Panc1 (cell line): ENCODE results near the gene TGIF1. TPM values are rescaled to one million over a fixed set of nuclear protein-coding genes. Genes with fewer than 3 reads are reported as not detected.

ENCODE experiments used
- ATAC-seq: fragments of 200-7000 bp; cut with Tn5 transposase; 2 replicates; pipeline ENCODE4 v1.9.1; 2020; ENCODE audit warnings: mild to moderate bottlenecking, moderate library complexity
- BruUV-seq: library from RNA; stranded (reverse); fragments of 400-500 nt; replicated peaks from 2 replicates; lab custom pipeline; 2021; lab: Mats Ljungman, UMichigan
- CTCF ChIA-PET: fragments of 300-600 bp; sonication (Branson Sonifier 250); formaldehyde crosslinking; loops from one replicate; lab custom pipeline; 2022; ENCODE audit warnings: antibody characterized with exemption; lab: Charles Lee
- POLR2A ChIA-PET: fragments of 300-600 bp; sonication (Branson Sonifier 250); formaldehyde crosslinking; loops from one replicate; lab custom pipeline; 2022; ENCODE audit warnings: antibody characterized with exemption; lab: Charles Lee
- DNase-seq: peaks from one replicate; pipeline ENCODE4 v3.0.0-alpha.2; 2010; ENCODE audit warnings: low read depth, low spot score
- H3K27ac ChIP-seq: 2 replicates; pipeline ENCODE4 v1.5.1; 2011; ENCODE audit warnings: mild to moderate bottlenecking, low read length, inconsistent platforms
- H3K27me3 ChIP-seq: fragments of 200-500 bp; sonication (Bioruptor generic); 2 replicates; pipeline ENCODE4 v1.6.0; 2014; ENCODE audit warnings: low read length, inconsistent platforms; ENCODE audit not compliant: control insufficient read depth, insufficient read depth
- H3K36me3 ChIP-seq: fragments of 200-500 bp; sonication (Bioruptor generic); 2 replicates; pipeline ENCODE4 v1.5.1; 2014; ENCODE audit warnings: inconsistent platforms, mild to moderate bottlenecking, low read length, moderate library complexity; ENCODE audit not compliant: control insufficient read depth, insufficient read depth
- H3K4me1 ChIP-seq: 2 replicates; pipeline ENCODE4 v1.5.1; 2011; ENCODE audit warnings: inconsistent platforms, mild to moderate bottlenecking, low read length, moderate library complexity; ENCODE audit not compliant: control insufficient read depth, insufficient read depth
- H3K4me3 ChIP-seq, 2 experiments: 2 replicates each; pipeline ENCODE4 v1.5.1; 2011 to 2012; ENCODE audit warnings: low read depth in 2 of 2, low read length in 2 of 2, mild to moderate bottlenecking in 2 of 2, inconsistent platforms in 1 of 2, moderate library complexity in 1 of 2
- H3K9me3 ChIP-seq: fragments of 200-500 bp; sonication (Bioruptor generic); 2 replicates; pipeline ENCODE4 v1.5.1; 2014; ENCODE audit warnings: low read depth, mild to moderate bottlenecking, inconsistent platforms, low read length, moderate library complexity; ENCODE audit not compliant: control insufficient read depth, insufficient read depth
- POLR2AphosphoS5 ChIP-seq: IDR thresholded peaks from 2 replicates; pipeline ENCODE4 v1.6.1; 2012; ENCODE audit warnings: mild to moderate bottlenecking, low read depth, low read length, moderate library complexity
- SIN3A ChIP-seq: IDR thresholded peaks from 2 replicates; pipeline ENCODE4 v1.6.1; 2012; ENCODE audit warnings: low read depth, mild to moderate bottlenecking, low read length, moderate library complexity, borderline replicate concordance; ENCODE audit not compliant: insufficient read depth
- TCF7L2 ChIP-seq: IDR thresholded peaks from 2 replicates; pipeline ENCODE4 v1.6.1; 2011; ENCODE audit warnings: mild to moderate bottlenecking, low read depth, low read length, inconsistent platforms
- in situ Hi-C: cut with HindIII; loops from 2 replicates; pipeline ENCODE4 v1.10.0; 2016; ENCODE audit warnings: low sequenced_read_pairs, low pct_unique_long_range_greater_than_20kb
- intact Hi-C: fragments of 100-400 bp; cut with micrococcal nuclease; formaldehyde crosslinking; loops from one replicate; pipeline ENCODE4 v1.10.0; 2022; ENCODE audit not compliant: unreplicated experiment
- total RNA-seq: library from RNA; stranded (reverse); gene quantifications from one replicate; pipeline ENCODE4 v1.2.1, GENCODE V29; 2021; ENCODE audit not compliant: unreplicated experiment
- TF ChIP-seq, protein P1 (sequence below): fragments of 450-650 bp; IDR thresholded peaks from 2 replicates; pipeline ENCODE4 v1.5.1; 2017; ENCODE audit warnings: mild to moderate bottlenecking
- TF ChIP-seq, protein P2 (sequence below), 2 experiments: IDR thresholded peaks; 2 replicates each; pipeline ENCODE4 v1.6.1; 2011 to 2012; ENCODE audit warnings: low read depth in 2 of 2, control low read depth in 1 of 2, low read length in 1 of 2, mild to moderate bottlenecking in 1 of 2, moderate library complexity in 1 of 2; ENCODE audit not compliant: insufficient read depth in 1 of 2

TGIF1 gene
- total RNA-seq, 1 experiment from 2014 or later, result 171 TPM

DNA sequence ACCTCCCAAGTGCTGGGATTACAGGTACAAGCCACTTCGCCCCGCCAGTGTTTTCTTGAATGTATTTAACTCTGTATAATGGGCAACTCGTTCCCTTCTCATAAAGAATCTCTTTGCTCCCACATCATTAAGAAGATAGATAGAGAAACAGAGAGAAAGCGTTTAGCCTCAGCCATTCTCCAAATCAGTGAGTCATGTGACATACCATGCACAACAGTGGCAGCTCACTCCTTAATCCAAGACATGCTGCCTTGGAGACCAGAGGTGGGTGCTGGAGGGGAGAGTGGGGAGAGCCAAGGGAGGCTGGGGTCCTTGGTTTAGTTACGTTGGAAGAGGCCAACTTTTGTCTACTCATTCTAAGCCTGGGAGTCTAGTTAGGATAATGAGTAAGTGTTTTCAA is 54.7 kb downstream of the TGIF1 start:
- ATAC-seq, result no peak
- no TSS peak for BruUV-seq
- in situ Hi-C loops, result no loop called here
- H3K27me3 ChIP-seq, result no peaks in the 10 kb centered on the region
- TF ChIP-seq TCF7L2, result no peak
- TF ChIP-seq, protein P1, sequence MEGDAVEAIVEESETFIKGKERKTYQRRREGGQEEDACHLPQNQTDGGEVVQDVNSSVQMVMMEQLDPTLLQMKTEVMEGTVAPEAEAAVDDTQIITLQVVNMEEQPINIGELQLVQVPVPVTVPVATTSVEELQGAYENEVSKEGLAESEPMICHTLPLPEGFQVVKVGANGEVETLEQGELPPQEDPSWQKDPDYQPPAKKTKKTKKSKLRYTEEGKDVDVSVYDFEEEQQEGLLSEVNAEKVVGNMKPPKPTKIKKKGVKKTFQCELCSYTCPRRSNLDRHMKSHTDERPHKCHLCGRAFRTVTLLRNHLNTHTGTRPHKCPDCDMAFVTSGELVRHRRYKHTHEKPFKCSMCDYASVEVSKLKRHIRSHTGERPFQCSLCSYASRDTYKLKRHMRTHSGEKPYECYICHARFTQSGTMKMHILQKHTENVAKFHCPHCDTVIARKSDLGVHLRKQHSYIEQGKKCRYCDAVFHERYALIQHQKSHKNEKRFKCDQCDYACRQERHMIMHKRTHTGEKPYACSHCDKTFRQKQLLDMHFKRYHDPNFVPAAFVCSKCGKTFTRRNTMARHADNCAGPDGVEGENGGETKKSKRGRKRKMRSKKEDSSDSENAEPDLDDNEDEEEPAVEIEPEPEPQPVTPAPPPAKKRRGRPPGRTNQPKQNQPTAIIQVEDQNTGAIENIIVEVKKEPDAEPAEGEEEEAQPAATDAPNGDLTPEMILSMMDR, result no peak
- TF ChIP-seq POLR2AphosphoS5, result no peak
- TF ChIP-seq, protein P2, sequence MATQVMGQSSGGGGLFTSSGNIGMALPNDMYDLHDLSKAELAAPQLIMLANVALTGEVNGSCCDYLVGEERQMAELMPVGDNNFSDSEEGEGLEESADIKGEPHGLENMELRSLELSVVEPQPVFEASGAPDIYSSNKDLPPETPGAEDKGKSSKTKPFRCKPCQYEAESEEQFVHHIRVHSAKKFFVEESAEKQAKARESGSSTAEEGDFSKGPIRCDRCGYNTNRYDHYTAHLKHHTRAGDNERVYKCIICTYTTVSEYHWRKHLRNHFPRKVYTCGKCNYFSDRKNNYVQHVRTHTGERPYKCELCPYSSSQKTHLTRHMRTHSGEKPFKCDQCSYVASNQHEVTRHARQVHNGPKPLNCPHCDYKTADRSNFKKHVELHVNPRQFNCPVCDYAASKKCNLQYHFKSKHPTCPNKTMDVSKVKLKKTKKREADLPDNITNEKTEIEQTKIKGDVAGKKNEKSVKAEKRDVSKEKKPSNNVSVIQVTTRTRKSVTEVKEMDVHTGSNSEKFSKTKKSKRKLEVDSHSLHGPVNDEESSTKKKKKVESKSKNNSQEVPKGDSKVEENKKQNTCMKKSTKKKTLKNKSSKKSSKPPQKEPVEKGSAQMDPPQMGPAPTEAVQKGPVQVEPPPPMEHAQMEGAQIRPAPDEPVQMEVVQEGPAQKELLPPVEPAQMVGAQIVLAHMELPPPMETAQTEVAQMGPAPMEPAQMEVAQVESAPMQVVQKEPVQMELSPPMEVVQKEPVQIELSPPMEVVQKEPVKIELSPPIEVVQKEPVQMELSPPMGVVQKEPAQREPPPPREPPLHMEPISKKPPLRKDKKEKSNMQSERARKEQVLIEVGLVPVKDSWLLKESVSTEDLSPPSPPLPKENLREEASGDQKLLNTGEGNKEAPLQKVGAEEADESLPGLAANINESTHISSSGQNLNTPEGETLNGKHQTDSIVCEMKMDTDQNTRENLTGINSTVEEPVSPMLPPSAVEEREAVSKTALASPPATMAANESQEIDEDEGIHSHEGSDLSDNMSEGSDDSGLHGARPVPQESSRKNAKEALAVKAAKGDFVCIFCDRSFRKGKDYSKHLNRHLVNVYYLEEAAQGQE (IDR thresholded peaks at IDR 0.05; ENCODE audit: insufficient read depth in 1 of 2, low read depth in 2 of 2, low read length in 1 of 2), result no peak
- TF ChIP-seq SIN3A, result no peak
- H3K4me1 ChIP-seq, result peaks cover 50% of the 10 kb centered on the region
- ChIA-PET POLR2A (no interaction called here), CTCF (no interaction called here)
- no peaks in the 10 kb centered on the region for H3K9me3 ChIP-seq
- H3K27ac ChIP-seq, result peak overlapping the region; percentile 81
- no peak for DNase-seq
- no peaks in the 10 kb centered on the region for H3K36me3 ChIP-seq
- intact Hi-C loops, result loop anchor here (5.0 kb wide), 2 partner anchors 88 to 222 kb away; no protein-coding TSS in a partner anchor
- no peak overlapping the region for H3K4me3 ChIP-seq

DNA sequence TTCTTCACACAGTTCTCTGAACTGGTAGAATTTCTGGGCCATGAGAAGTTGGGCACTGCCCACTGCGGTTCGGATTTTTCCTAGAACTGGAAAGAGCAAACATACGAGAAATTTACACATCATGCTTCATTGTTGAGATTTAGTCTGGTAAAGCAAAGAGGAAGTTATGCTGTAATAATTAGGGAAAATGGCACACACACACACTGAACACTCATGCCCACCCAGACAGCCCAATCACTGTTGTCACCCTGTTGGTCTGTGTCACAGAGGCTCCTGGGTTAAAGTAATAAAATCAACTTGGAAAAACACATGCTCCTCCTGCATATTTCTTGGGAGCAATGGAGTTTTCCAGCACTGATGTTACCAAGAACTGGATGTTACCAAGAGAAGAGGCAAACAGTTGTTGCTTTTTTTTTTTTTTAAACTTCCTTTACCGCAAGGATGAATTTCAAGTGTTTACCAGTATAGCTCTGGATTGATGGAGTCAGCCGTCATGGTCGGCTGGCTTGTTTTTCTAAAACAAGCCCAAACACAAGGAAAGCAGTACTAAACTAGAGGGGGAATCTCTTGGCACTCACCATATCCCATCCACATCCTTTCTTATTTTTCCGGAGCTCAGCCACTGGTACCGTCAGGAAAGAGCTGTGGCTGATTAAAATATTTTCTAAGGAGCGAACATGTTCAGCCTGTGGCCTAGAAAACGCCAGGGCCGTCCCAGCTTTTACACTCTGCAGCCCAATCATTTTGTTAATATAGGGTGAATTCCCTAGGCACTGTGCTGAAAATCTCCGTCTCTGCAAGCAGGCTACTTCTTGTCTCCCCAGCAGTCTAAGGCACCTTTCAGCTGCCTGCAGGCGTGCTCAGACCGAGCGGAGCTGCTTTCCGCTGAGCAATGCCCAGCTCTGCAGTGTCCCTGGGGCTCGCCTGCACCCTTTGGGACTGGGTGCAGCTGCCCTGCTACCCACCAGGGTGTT is 58.9 kb downstream of the TGIF1 start:
- ChIA-PET CTCF (interaction anchor here (0.6 to 1.2 kb wide), 3 partner anchors 70 to 163 kb away, joined by 3 to 7 read pairs (median 4); no protein-coding TSS in a partner anchor), POLR2A (no interaction called here)
- Histone ChIP-seq H3K9me3 (no peaks in the 10 kb centered on the region), H3K4me3 (peak overlapping the region; percentile 16 to 41; a peak in 3 of 4 replicates), H3K36me3 (no peaks in the 10 kb centered on the region), H3K4me1 (peaks cover 65% of the 10 kb centered on the region), H3K27ac (peak overlapping the region; percentile 100), H3K27me3 (no peaks in the 10 kb centered on the region)
- TF ChIP-seq, protein P2 (IDR thresholded peaks at IDR 0.05; ENCODE audit: insufficient read depth in 1 of 2, low read depth in 2 of 2, low read length in 1 of 2), result no peak
- TF ChIP-seq, protein P1, result no peak
- TF ChIP-seq POLR2AphosphoS5, result no peak
- no peak for TF ChIP-seq SIN3A
- TF ChIP-seq TCF7L2, result no peak
- BruUV-seq, result TSS peak; percentile 89
- ATAC-seq, result peak; percentile 87
- intact Hi-C loops, result loop anchor here (5.0 kb wide), 1 partner anchor 83 kb away; no protein-coding TSS in a partner anchor
- DNase-seq, result no peak
- in situ Hi-C loops, result no loop called here
